Activated naive CD8-positive, alpha-beta T cell treated with anti-CD3 and anti-CD28 coated beads, Interleukin-2, amount 50 U/mL, for 24 hours (primary cell): ENCODE results near the gene AP1B1.

Experiments used
- ATAC-seq: fragments of 150-1000 bp; cut with Tn5 transposase; one replicate; pipeline ENCODE4 v1.10.0; 2021
- DNase-seq: peaks from one replicate; pipeline ENCODE4 v3.0.0; 2021
- H3K27ac Mint-ChIP-seq: one replicate; pipeline ENCODE4 v1.8.0; 2021; ENCODE audit warnings: mild to moderate bottlenecking, mixed read lengths
- H3K27me3 Mint-ChIP-seq: one replicate; pipeline ENCODE4 v1.8.0; 2021; ENCODE audit warnings: mixed read lengths
- H3K36me3 Mint-ChIP-seq: one replicate; pipeline ENCODE4 v1.8.0; 2021; ENCODE audit warnings: low read depth, mixed read lengths
- H3K4me1 Mint-ChIP-seq: one replicate; pipeline ENCODE4 v1.8.0; 2021; ENCODE audit warnings: mixed read lengths
- H3K4me3 Mint-ChIP-seq: one replicate; pipeline ENCODE4 v1.8.0; 2021; ENCODE audit warnings: mild to moderate bottlenecking, moderate library complexity, mixed read lengths
- H3K9me3 Mint-ChIP-seq: one replicate; pipeline ENCODE4 v1.8.0; 2021; ENCODE audit warnings: mixed read lengths

The AP1B1 gene

DNA sequence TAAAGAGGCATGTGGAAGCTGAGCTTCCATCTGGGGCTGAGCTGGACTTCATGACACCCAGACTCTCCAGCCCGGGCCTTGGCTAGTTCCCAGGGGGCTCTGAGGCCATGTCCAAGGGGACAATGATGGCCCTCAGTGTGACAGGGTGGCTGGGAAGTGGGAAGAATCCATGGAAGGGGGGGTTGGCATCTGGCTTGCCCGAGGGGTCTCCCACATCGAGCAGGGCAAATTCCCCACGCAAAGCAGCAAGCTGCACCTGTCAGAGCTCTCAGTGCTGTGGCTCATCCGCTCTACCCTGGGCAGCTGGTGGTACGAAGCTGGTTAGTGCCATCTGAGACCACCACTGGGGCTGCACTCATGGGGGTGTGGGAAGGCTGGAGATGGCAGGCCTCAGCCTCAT is 9.4 kb upstream of the AP1B1 start:
- peaks cover 11% of the 10 kb centered on the region for H3K4me1 Mint-ChIP-seq
- DNase-seq (no peak), ATAC-seq (no peak)
- no peaks in the 10 kb centered on the region for H3K9me3 Mint-ChIP-seq
- peaks cover 4% of the 10 kb centered on the region for H3K27me3 Mint-ChIP-seq
- H3K4me3 Mint-ChIP-seq: no peak overlapping the region
- H3K36me3 Mint-ChIP-seq: no peaks in the 10 kb centered on the region
- H3K27ac Mint-ChIP-seq: no peak overlapping the region

DNA sequence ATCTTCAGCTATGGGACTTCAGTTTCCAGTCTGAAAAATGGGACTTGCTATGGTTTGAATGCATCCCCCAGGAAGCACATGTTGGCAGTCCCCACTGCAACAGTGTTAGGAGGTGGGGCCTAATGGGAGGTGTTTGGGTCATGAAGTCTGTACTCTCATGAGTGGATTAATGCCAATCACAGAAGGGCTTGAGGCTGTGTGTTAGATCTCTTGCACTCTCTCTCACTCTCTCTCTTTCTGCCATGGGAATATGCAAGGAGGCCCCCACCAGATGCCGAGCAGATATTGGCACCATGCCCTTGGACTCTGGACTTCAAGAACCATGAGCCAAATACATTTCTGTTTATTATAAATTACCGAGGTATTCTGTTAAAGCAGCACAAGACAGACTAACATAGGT is 7.8 kb upstream of the AP1B1 start:
- Mint-ChIP-seq H3K27me3 (peaks cover 4% of the 10 kb centered on the region), H3K4me1 (peaks cover 11% of the 10 kb centered on the region), H3K9me3 (no peaks in the 10 kb centered on the region), H3K36me3 (no peaks in the 10 kb centered on the region), H3K27ac (no peak overlapping the region), H3K4me3 (no peak overlapping the region)
- no peak for ATAC-seq
- no peak for DNase-seq

DNA sequence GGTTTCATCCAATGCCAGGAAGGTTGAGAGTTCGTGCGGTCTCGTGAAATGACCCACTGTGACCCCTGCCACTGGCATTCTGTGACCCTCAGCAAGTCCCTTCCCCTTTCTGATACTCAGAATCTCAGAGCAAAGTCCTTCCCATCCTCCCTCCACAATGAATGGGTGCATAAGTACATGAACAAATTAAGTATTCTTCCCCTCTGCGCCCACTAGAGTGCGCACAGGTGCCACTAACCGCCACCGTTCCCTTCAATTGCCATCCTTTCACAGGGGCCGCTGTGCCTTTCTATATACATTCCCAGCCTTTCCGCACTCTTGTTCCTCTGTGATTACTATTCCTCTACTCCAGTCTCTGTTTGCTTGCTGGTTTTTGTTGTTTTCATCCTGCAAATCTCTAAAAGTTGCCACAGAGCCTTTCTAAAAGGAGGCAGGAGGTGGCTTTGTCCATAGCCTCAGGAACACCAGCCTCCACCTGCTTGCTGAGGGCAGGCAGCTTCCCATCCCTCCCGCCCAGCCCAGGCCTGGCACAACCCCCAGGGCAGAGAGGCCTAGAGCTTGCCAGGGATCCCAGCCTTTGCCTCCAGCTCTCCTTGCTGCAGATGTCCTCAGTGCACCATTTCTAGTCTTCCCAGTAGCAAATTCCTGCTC is 6.7 kb upstream of the AP1B1 start:
- no peak overlapping the region for H3K4me3 Mint-ChIP-seq

DNA sequence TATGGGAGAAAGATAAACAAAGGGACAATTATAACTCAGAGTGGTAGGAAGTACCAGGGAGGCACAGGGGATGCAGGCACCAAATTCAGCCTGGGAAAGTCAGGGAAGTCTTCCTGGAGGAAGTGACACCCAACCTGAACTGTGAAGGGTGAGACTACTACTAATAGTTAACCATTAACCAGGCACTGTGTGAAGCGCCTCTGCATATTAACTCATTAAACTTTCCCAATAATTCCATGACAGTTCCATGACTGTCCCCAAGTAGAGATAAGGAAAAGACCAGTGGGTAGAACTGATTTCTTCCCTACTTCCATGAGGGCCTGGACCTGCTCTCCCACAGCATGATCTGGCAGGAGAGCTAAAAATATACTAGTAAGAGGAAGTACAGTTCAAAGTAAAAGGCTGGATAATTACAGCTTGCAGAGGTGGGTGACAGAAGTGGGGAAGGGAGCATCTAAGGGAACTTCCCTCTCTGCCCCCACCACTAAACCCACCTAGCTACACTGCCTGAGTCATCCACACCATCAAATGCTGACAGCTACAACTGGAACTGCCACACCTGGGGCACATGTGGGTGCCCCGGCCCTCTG is 4.7 kb upstream of the AP1B1 start:
- DNase-seq: no peak
- no peak overlapping the region for H3K27ac Mint-ChIP-seq
- H3K4me1 Mint-ChIP-seq: peaks cover 19% of the 10 kb centered on the region
- peaks cover 2% of the 10 kb centered on the region for H3K27me3 Mint-ChIP-seq
- H3K9me3 Mint-ChIP-seq: no peaks in the 10 kb centered on the region
- H3K36me3 Mint-ChIP-seq: no peaks in the 10 kb centered on the region
- no peak overlapping the region for H3K4me3 Mint-ChIP-seq
- no peak for ATAC-seq

More for the DNA sequence above, 6.7 kb upstream of the AP1B1 start:
- Mint-ChIP-seq H3K27ac (no peak overlapping the region), H3K4me1 (peaks cover 11% of the 10 kb centered on the region), H3K36me3 (no peaks in the 10 kb centered on the region), H3K9me3 (no peaks in the 10 kb centered on the region), H3K27me3 (peaks cover 2% of the 10 kb centered on the region)
- DNase-seq: peak; percentile 69
- peak; percentile 92 for ATAC-seq

DNA sequence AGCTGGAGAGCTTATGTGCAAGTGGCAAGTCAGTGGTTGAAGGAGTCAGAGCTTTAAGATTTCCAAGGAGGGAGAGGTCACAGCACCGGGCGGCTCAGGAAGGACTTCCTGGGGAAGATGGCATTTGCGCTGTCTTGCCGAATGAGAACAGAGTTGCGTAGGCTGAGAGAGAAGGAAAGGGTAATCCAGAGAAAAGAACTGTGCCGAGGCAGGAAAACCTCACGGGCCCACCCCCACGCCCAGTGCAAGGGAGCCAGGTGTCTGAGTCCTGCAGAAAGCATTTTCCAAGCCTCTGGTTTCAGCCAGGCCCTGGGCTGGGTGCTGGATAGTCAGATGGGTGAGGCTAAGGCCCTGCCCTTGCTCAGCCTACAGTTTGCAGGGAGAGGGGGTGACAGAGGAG is 3.2 kb upstream of the AP1B1 start:
- H3K4me3 Mint-ChIP-seq: no peak overlapping the region
- peaks cover 1% of the 10 kb centered on the region for H3K36me3 Mint-ChIP-seq
- H3K27ac Mint-ChIP-seq: no peak overlapping the region
- H3K9me3 Mint-ChIP-seq: no peaks in the 10 kb centered on the region
- peaks cover 2% of the 10 kb centered on the region for H3K27me3 Mint-ChIP-seq
- ATAC-seq (no peak), DNase-seq (no peak)
- H3K4me1 Mint-ChIP-seq: peaks cover 31% of the 10 kb centered on the region

DNA sequence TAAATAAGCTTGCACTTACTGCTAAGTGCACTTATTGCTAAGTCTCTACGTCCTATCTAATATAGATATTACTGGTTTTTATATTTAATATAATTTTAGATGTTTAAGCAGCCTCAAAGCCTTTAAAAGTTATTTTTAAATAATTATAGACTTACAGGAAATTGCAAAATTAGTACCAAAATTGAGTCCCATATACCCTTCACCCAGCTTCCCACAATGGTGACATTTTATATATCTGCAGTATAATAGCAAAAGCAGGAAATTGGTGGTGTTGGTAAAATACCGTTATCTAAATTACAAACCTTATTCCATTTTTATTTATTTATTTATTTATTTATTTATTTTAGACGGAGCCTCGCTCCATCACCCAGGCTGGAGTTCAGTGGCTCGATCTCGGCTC is 1.9 kb upstream of the AP1B1 start:
- DNase-seq (no peak), ATAC-seq (no peak)
- no peaks in the 10 kb centered on the region for H3K9me3 Mint-ChIP-seq
- peaks cover 4% of the 10 kb centered on the region for H3K36me3 Mint-ChIP-seq
- no peaks in the 10 kb centered on the region for H3K27me3 Mint-ChIP-seq
- peaks cover 43% of the 10 kb centered on the region for H3K4me1 Mint-ChIP-seq
- H3K4me3 Mint-ChIP-seq: no peak overlapping the region
- no peak overlapping the region for H3K27ac Mint-ChIP-seq

DNA sequence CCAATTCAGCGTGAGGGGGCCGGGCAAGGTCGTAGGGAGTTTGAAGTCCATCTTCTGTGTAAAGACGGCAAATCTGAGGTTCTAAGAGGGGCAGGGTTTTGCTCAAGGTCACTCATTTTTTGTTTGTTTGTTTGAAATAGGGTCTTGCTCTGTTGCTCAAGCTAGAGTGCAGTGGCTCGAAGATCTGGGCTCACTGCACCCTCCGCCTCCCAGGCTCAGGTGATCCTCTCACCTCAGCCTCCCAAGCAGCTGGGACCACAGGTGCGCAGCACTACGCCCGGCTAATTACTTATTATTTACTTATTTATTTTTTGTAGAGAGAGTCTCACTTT is 355 bp upstream of the AP1B1 start:
- peak overlapping the region; percentile 90 for H3K4me3 Mint-ChIP-seq

DNA sequence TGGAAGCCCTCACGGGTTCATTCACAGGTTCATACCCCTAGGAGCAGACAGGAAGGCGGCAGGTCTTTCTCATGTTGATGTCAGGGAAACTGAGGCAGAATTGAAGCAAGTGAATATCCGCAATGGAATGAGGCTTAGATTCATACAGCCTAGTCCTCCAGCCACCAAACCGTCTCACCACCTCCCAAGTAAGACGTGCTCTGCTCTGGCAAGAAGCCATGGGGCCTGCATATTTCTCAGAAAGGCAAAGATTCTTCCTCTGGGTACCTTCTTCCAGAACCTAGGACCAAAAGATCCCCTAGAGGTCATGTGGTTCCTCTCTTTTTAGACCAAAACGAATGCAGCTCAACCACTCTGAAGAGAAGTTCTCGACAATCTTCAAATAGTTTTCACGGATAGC is 1.7 kb downstream of the AP1B1 start:
- peaks cover 55% of the 10 kb centered on the region for H3K4me1 Mint-ChIP-seq
- H3K27me3 Mint-ChIP-seq: no peaks in the 10 kb centered on the region
- ATAC-seq (no peak), DNase-seq (no peak)
- peak overlapping the region; percentile 90 for H3K4me3 Mint-ChIP-seq
- no peaks in the 10 kb centered on the region for H3K9me3 Mint-ChIP-seq
- peak overlapping the region; percentile 43 for H3K27ac Mint-ChIP-seq
- H3K36me3 Mint-ChIP-seq: peaks cover 9% of the 10 kb centered on the region

More for the DNA sequence above, 355 bp upstream of the AP1B1 start:
- peaks cover 50% of the 10 kb centered on the region for H3K4me1 Mint-ChIP-seq
- H3K27me3 Mint-ChIP-seq: no peaks in the 10 kb centered on the region
- peak overlapping the region; percentile 87 for H3K27ac Mint-ChIP-seq
- no peaks in the 10 kb centered on the region for H3K9me3 Mint-ChIP-seq
- ATAC-seq: no peak
- DNase-seq: no peak
- peaks cover 5% of the 10 kb centered on the region for H3K36me3 Mint-ChIP-seq

DNA sequence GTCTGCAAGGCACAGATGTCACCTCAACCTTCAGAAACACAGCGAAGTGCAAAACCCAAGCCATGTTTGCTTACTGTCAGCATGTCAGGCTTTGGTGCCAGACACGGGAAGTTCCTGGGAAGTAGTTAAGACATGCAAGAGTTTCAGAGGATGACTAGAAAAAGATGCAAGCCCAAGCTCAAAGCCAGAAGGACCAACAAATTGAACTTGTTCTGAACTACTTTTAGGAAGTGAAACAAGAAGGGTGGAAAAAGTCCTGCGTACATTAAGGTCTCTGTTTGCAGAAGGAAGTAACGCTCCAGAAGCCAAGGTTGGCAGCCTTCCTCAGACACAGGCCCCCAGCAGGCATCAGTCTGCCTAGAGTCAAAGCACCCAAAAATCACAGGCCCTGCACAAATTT is 2.6 kb downstream of the AP1B1 start:
- H3K9me3 Mint-ChIP-seq: no peaks in the 10 kb centered on the region
- H3K36me3 Mint-ChIP-seq: peaks cover 9% of the 10 kb centered on the region
- DNase-seq (no peak), ATAC-seq (no peak)
- peak overlapping the region; percentile 90 for H3K4me3 Mint-ChIP-seq
- no peaks in the 10 kb centered on the region for H3K27me3 Mint-ChIP-seq
- H3K27ac Mint-ChIP-seq: peak overlapping the region; percentile 43
- peaks cover 58% of the 10 kb centered on the region for H3K4me1 Mint-ChIP-seq

DNA sequence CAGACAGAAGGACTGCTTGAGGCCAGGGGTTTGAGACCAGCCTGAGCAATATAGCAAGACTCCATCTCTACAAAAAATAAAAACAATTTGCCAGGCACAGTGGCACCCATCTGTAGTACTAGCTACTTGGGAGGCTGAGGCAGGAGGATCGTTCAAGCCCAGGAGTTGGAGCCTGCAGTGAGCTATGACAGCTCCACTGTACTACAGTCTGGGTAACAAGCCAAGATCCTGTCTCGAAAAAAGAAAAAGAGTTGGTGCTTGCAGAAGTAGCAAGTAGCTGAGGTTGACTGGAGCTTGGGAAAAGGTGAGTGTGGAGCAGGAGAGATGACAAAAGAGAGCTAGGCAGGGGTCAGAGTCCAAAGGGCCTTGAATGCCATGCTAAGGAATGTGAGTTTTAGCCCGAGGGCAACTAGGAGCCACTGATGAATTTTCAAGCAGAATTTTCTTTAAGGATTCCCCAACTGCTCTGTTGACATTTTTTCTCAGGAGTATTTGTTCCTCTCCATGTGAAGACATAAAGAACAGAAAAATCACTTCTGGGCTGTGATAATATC is 3.1 kb downstream of the AP1B1 start:
- ATAC-seq (no peak), DNase-seq (no peak)
- H3K4me1 Mint-ChIP-seq: peaks cover 62% of the 10 kb centered on the region
- peaks cover 9% of the 10 kb centered on the region for H3K36me3 Mint-ChIP-seq
- H3K9me3 Mint-ChIP-seq: no peaks in the 10 kb centered on the region
- no peak overlapping the region for H3K4me3 Mint-ChIP-seq
- H3K27ac Mint-ChIP-seq: peak overlapping the region; percentile 43
- H3K27me3 Mint-ChIP-seq: no peaks in the 10 kb centered on the region

DNA sequence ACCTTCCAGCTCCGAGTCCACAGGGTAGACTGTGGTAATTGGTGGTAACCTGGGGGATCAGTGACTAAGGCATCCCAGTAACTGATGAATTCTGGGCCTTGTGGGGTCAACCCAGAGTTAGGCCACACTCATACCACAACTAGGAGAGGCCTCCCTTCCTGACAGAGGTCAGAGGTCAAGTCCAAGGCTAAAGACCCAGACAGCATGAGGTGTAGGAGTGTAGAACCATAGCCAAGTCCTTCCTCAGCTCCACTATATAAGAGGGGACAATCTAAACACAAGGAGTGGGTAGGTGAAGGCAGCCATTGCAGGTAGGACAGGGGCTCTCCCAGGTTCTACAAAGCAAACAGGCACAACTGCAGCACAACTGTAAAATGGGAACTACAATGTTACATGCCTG is 4.6 kb downstream of the AP1B1 start:
- Mint-ChIP-seq H3K27me3 (no peaks in the 10 kb centered on the region), H3K36me3 (peaks cover 11% of the 10 kb centered on the region), H3K4me1 (peaks cover 58% of the 10 kb centered on the region), H3K9me3 (no peaks in the 10 kb centered on the region), H3K27ac (no peak overlapping the region), H3K4me3 (no peak overlapping the region)
- DNase-seq: no peak
- no peak for ATAC-seq

DNA sequence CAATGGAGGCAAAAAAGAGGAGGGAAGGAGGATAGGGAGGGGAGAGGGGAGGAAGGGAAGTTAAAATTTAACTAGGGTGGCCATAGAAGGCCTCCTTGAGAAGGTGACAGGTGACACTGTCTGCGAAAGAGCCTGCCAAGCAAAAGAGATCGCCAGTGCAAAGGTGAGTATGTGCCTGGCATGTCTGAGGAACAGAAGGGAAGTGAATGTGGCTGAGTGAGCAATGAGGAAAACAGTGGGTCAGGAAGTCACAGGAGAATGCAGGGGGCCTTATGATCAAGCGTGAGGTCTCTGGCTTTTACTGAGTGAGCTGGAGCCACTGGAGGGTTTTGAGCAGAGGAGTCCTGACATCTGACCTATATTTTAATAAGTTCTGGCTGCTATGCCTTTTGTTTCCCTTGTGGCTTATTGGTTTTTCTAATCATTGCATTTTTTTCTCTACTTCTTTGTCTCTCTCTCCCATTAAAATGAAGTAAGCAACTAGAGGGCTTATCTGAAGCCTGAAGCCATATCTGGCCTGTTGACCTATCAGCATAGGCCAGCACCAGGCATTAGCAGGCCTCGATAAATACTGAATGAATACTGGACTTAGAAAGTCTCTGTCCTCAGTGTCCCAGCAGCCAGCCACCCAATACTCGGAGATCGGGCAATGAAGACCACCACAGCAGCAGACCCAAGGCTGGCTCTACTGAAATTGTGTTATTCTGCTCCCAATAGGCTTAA is 5.6 kb downstream of the AP1B1 start:
- peaks cover 54% of the 10 kb centered on the region for H3K4me1 Mint-ChIP-seq

DNA sequence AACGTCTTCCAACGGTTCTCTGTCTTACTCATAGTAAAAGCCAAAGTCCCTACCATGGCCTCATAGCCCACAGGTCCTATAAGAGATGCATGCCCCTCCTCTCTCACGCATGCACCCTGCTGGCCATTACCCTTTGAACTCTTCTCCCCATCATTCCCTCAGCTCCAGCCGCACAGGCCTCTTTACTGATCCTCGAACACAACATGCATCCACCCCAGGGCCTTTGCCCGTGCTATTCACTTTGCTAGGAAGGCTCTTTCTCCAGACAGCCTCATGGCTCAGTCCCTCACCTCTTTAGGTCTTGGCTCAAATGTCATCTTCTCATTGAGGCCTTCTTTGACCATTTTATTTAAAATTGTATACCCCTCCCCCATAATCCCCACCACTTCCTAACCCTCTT is 7.5 kb downstream of the AP1B1 start:
- Mint-ChIP-seq H3K27ac (no peak overlapping the region), H3K4me3 (no peak overlapping the region), H3K4me1 (peaks cover 43% of the 10 kb centered on the region), H3K36me3 (peaks cover 19% of the 10 kb centered on the region), H3K9me3 (no peaks in the 10 kb centered on the region), H3K27me3 (no peaks in the 10 kb centered on the region)
- ATAC-seq (no peak), DNase-seq (no peak)

More for the DNA sequence above, 5.6 kb downstream of the AP1B1 start:
- Mint-ChIP-seq H3K36me3 (peaks cover 11% of the 10 kb centered on the region), H3K4me3 (no peak overlapping the region), H3K27me3 (no peaks in the 10 kb centered on the region), H3K27ac (peak overlapping the region; percentile 51), H3K9me3 (no peaks in the 10 kb centered on the region)
- DNase-seq (no peak), ATAC-seq (no peak)

DNA sequence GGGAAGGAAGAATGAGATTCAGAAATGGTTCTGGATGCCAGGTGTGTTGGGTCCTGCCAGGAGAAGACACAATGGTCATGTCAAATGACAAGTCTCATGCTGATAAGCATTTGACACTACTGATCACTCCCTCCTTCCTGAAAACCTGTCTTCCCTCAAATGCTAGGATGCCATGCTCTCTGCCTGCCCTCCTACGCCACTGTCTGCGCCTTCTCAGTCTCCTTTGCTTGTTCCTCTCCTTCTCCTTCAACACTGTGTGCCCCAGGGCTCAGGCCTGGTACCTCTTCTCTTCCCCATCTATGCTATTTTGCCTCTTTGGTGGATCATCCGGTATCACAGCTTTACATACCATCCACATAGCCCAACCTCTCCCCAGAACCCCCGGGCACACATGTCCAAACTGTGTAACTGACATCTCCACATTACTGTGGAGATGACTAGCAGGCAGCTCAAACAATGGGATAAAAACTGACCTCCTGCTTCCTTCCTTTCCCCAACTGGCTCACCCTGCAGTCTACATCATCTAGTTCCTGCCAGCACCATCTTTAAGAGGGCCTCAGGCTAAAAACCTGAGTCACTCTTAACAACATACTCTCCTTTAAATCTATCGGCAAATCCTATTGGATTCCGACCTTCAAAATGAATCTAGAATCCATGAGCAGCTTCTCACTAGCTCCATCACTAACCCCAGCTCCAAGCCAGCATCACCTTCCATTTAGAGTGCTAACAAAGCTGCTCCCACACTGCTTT is 8.2 kb downstream of the AP1B1 start:
- Mint-ChIP-seq H3K27ac (peak overlapping the region; percentile 17), H3K4me3 (no peak overlapping the region), H3K9me3 (no peaks in the 10 kb centered on the region), H3K36me3 (peaks cover 24% of the 10 kb centered on the region), H3K27me3 (no peaks in the 10 kb centered on the region), H3K4me1 (peaks cover 43% of the 10 kb centered on the region)
- DNase-seq (no peak), ATAC-seq (no peak)
